Neural progenitor cell (in vitro differentiated cells): Measurements from ENCODE around the gene MEMO1. TPM values are rescaled to one million over a fixed set of nuclear protein-coding genes. Genes with fewer than 3 reads are reported as not detected.
A peak's percentile ranks its signal among the peaks of the same experiment; 100 is the strongest.

Experiments
- DNase-seq: peaks from one replicate; pipeline ENCODE4 v3.0.0-alpha.2; 2016; ENCODE audit warnings: low spot score
- H2AFZ ChIP-seq: fragments of 200-600 bp; sonication (generic); replicated peaks from 2 replicates; pipeline ENCODE4 v1.6.1; 2016; ENCODE audit warnings: antibody characterized with exemption
- H3F3A ChIP-seq: fragments of 200-600 bp; sonication (generic); 2 replicates; pipeline ENCODE4 v1.6.1; 2016; ENCODE audit warnings: antibody characterized with exemption, low read depth
- H3K27ac ChIP-seq: fragments of 200-600 bp; sonication (generic); 2 replicates; pipeline ENCODE4 v1.5.1; 2016; ENCODE audit warnings: mild to moderate bottlenecking
- H3K27me3 ChIP-seq: fragments of 200-600 bp; sonication (generic); 2 replicates; pipeline ENCODE4 v1.6.1; 2016; ENCODE audit warnings: mild to moderate bottlenecking, moderate library complexity
- H3K36me3 ChIP-seq: fragments of 200-600 bp; sonication (generic); 2 replicates; pipeline ENCODE4 v1.5.1; 2016
- H3K4me1 ChIP-seq: fragments of 200-600 bp; sonication (generic); 2 replicates; pipeline ENCODE4 v1.6.1; 2016; ENCODE audit warnings: mixed run types
- H3K4me2 ChIP-seq: fragments of 200-600 bp; sonication (generic); 2 replicates; pipeline ENCODE4 v1.6.1; 2016
- H3K4me3 ChIP-seq: fragments of 200-600 bp; sonication (generic); 2 replicates; pipeline ENCODE4 v1.5.1; 2016
- H3K79me2 ChIP-seq: fragments of 200-600 bp; sonication (generic); 2 replicates; pipeline ENCODE4 v1.6.1; 2016; ENCODE audit warnings: low read depth
- H3K9ac ChIP-seq: fragments of 200-600 bp; sonication (generic); 2 replicates; pipeline ENCODE4 v1.6.1; 2016
- H3K9me3 ChIP-seq: fragments of 200-600 bp; sonication (generic); 2 replicates; pipeline ENCODE4 v1.5.1; 2016; ENCODE audit warnings: low read depth
- H4K20me1 ChIP-seq: fragments of 200-600 bp; sonication (generic); 2 replicates; pipeline ENCODE4 v1.6.1; 2016; ENCODE audit warnings: low read depth
- H3K27ac Mint-ChIP-seq: 3 replicates; pipeline ENCODE4 v1.8.0; 2021; ENCODE audit warnings: mixed read lengths
- H3K27me3 Mint-ChIP-seq: 2 replicates; pipeline ENCODE4 v1.8.0; 2022; ENCODE audit warnings: low read depth, mild to moderate bottlenecking, inconsistent platforms, moderate library complexity, mixed read lengths; ENCODE audit not compliant: insufficient read depth
- H3K36me3 Mint-ChIP-seq: 3 replicates; pipeline ENCODE4 v1.8.0; 2021; ENCODE audit warnings: mixed read lengths
- H3K4me1 Mint-ChIP-seq: 3 replicates; pipeline ENCODE4 v1.8.0; 2021; ENCODE audit warnings: mixed read lengths
- H3K4me3 Mint-ChIP-seq: 3 replicates; pipeline ENCODE4 v1.8.0; 2021; ENCODE audit warnings: mild to moderate bottlenecking, moderate library complexity, mixed read lengths
- H3K9me3 Mint-ChIP-seq: 3 replicates; pipeline ENCODE4 v1.8.0; 2020; ENCODE audit warnings: mixed read lengths
- EZH2 ChIP-seq: fragments of 200-600 bp; sonication (generic); IDR thresholded peaks from 2 replicates; pipeline ENCODE4 v1.6.1; 2017; ENCODE audit warnings: antibody characterized with exemption, mild to moderate bottlenecking, moderate library complexity
- EZH2phosphoT487 ChIP-seq: fragments of 200-600 bp; sonication (generic); IDR thresholded peaks from 2 replicates; pipeline ENCODE4 v1.6.1; 2017; ENCODE audit warnings: antibody characterized with exemption
- total RNA-seq: library from RNA; depleted of rRNA; stranded (reverse); fragments of >200 nt; gene quantifications from 2 replicates; pipeline ENCODE4 v1.2.3, GENCODE V29; 2015; ENCODE audit warnings: low replicate concordance
- TF ChIP-seq, protein P1 (sequence below): fragments of 200-600 bp; sonication (generic); IDR thresholded peaks from 2 replicates; pipeline ENCODE4 v1.5.1; 2017; ENCODE audit warnings: antibody characterized with exemption, mild to moderate bottlenecking

The MEMO1 gene
- total RNA-seq, 1 donor from 2014 or later: 25.8 TPM

DNA sequence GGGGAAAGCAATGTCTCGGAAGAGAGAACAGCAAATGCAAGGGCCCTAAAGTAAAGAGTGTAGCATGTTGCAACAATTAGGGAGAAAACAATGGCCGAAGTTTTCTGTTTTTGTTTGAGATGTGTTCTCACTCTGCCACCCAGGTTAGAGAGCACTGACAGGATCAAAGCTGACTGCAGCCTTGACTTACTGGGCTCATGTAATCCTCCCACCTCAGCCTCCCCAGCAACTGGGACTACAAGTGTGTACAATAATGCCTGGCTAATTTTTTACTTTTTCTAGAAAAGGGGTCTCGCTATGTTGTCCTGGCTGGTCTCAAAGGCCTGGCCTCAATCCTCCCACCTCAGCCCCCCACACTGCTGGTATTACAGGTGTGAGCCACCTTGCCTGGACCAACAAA lies 23.9 kb downstream of the MEMO1 start:
- Histone ChIP-seq H4K20me1 (no peaks in the 10 kb centered on the region), H3K27ac (no peak overlapping the region), H3F3A (peaks cover 4% of the 10 kb centered on the region)

DNA sequence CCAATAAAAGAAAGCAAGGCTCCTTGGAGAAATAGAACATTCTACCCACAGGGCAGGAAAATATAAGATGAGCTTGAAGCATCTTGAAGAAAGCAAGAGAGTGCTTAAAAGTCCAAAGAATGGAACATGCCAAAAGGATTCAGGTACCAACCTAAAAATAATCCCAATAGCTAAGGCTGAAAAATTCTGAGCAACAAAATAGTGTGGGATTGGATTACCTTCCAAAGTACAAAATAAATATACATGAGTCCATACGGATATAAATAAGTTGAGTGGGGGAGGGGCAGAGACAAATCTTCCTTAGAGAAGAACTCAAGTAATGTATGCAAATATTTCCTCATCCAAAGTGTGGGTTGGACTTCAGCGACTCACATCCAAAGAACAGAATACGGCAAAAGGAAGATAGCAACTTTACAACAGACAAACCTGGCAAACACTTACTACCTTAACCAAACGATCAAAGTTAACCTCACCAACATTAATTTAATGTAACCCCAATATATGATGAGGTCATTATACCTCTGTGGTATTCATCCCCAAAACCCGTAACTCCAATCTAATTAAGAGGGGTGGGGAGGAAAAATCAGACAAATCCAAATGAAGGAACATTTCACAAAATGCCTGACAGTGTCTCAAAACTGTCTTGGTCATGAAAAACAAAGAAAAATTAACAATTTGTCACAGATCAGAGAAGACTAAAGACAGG lies 26.9 kb downstream of the MEMO1 start:
- Mint-ChIP-seq H3K4me3 (no peak overlapping the region), H3K9me3 (peaks cover 3% of the 10 kb centered on the region), H3K27ac (no peak overlapping the region), H3K27me3 (no peaks in the 10 kb centered on the region), H3K36me3 (peaks cover 16% of the 10 kb centered on the region), H3K4me1 (peaks cover 2% of the 10 kb centered on the region)
- peaks cover 3% of the 10 kb centered on the region for H3K4me1 ChIP-seq
- H3K36me3 ChIP-seq: no peaks in the 10 kb centered on the region
- H3K9ac ChIP-seq: no peak overlapping the region
- no peak for DNase-seq
- no peaks in the 10 kb centered on the region for H3K27me3 ChIP-seq
- no peak overlapping the region for H3K4me2 ChIP-seq
- no peaks in the 10 kb centered on the region for H3K9me3 ChIP-seq
- H2AFZ ChIP-seq: no peak overlapping the region
- no peak overlapping the region for H3K4me3 ChIP-seq
- no peak overlapping the region for H3K27ac ChIP-seq
- TF ChIP-seq, protein P1, sequence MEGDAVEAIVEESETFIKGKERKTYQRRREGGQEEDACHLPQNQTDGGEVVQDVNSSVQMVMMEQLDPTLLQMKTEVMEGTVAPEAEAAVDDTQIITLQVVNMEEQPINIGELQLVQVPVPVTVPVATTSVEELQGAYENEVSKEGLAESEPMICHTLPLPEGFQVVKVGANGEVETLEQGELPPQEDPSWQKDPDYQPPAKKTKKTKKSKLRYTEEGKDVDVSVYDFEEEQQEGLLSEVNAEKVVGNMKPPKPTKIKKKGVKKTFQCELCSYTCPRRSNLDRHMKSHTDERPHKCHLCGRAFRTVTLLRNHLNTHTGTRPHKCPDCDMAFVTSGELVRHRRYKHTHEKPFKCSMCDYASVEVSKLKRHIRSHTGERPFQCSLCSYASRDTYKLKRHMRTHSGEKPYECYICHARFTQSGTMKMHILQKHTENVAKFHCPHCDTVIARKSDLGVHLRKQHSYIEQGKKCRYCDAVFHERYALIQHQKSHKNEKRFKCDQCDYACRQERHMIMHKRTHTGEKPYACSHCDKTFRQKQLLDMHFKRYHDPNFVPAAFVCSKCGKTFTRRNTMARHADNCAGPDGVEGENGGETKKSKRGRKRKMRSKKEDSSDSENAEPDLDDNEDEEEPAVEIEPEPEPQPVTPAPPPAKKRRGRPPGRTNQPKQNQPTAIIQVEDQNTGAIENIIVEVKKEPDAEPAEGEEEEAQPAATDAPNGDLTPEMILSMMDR: no peak
- TF ChIP-seq EZH2phosphoT487 (no peak), EZH2 (no peak)
- peaks cover 100% of the 10 kb centered on the region for H3K79me2 ChIP-seq
- peaks cover 10% of the 10 kb centered on the region for H4K20me1 ChIP-seq
- peaks cover 4% of the 10 kb centered on the region for H3F3A ChIP-seq

More for the DNA sequence above, 23.9 kb downstream of the MEMO1 start:
- no peaks in the 10 kb centered on the region for H3K27me3 Mint-ChIP-seq
- Histone ChIP-seq H3K9ac (no peak overlapping the region), H3K27me3 (no peaks in the 10 kb centered on the region), H3K4me3 (no peak overlapping the region), H3K4me1 (no peaks in the 10 kb centered on the region), H3K36me3 (no peaks in the 10 kb centered on the region), H3K4me2 (no peak overlapping the region), H3K79me2 (peaks cover 99% of the 10 kb centered on the region), H3K9me3 (no peaks in the 10 kb centered on the region), H2AFZ (no peak overlapping the region)
- peaks cover 5% of the 10 kb centered on the region for H3K9me3 Mint-ChIP-seq
- no peak overlapping the region for H3K4me3 Mint-ChIP-seq
- H3K36me3 Mint-ChIP-seq: peaks cover 22% of the 10 kb centered on the region
- TF ChIP-seq EZH2 (no peak), EZH2phosphoT487 (no peak)
- TF ChIP-seq, protein P1: no peak
- H3K27ac Mint-ChIP-seq: no peak overlapping the region
- no peaks in the 10 kb centered on the region for H3K4me1 Mint-ChIP-seq
- no peak for DNase-seq

DNA sequence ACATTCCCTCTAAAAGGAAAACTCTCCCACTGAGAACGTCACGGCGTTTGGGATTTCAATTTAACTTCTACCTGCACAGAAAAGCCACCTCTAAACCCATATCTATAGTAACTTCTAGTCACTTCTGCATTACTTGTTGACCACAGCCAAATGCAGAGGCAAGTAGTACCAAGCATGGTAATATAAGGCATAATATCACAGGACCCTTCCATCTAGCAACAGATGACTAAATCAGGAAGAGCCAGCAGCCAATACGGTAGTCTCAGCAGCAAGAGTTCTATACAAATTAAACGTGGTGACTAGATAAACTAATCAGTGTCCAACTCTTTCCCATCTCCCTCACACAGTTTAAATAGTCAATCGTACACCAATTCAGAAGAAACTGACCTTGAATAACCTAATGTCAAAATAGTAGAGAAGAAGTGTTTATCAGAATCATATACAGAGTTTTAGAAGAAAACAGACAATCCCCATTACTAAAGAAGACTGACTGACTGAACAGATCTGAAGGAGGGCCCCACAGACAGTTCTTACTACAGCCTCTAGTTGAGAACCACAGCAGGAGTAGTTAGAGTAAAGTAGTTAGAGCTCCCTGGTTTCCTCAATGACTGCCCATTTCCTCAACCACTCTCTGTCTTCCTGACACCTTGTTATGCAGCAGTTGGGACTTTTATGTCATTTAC lies 30.0 kb downstream of the MEMO1 start:
- H3K36me3 ChIP-seq: no peaks in the 10 kb centered on the region
- H2AFZ ChIP-seq: no peak overlapping the region
- no peaks in the 10 kb centered on the region for H3K27me3 Mint-ChIP-seq
- peaks cover 3% of the 10 kb centered on the region for H3K4me1 ChIP-seq
- H3K9me3 ChIP-seq: no peaks in the 10 kb centered on the region
- H3K27ac Mint-ChIP-seq: no peak overlapping the region
- H4K20me1 ChIP-seq: peaks cover 10% of the 10 kb centered on the region
- peak; percentile 9 for DNase-seq
- no peak overlapping the region for H3K9ac ChIP-seq
- H3K27ac ChIP-seq: no peak overlapping the region
- peaks cover 2% of the 10 kb centered on the region for H3K9me3 Mint-ChIP-seq
- H3K4me3 ChIP-seq: no peak overlapping the region
- peaks cover 4% of the 10 kb centered on the region for H3K4me1 Mint-ChIP-seq
- no peak overlapping the region for H3K4me3 Mint-ChIP-seq
- H3K36me3 Mint-ChIP-seq: peaks cover 17% of the 10 kb centered on the region
- TF ChIP-seq EZH2phosphoT487 (no peak), EZH2 (no peak)
- TF ChIP-seq, protein P1: no peak
- no peaks in the 10 kb centered on the region for H3K27me3 ChIP-seq
- H3F3A ChIP-seq: no peaks in the 10 kb centered on the region
- H3K4me2 ChIP-seq: no peak overlapping the region
- H3K79me2 ChIP-seq: peaks cover 100% of the 10 kb centered on the region
